GM12891 (cell line): ENCODE measurements around the gene LAGE3.

Experiments
- POLR2A ChIP-seq: IDR thresholded peaks from 2 replicates; pipeline ENCODE4 v1.6.1; 2011; ENCODE audit warnings: low read depth, low read length, control low read depth
- POLR2AphosphoS5 ChIP-seq: IDR thresholded peaks from 2 replicates; pipeline ENCODE4 v1.6.1; 2011; ENCODE audit warnings: low read depth, low read length, control low read depth

DNA sequence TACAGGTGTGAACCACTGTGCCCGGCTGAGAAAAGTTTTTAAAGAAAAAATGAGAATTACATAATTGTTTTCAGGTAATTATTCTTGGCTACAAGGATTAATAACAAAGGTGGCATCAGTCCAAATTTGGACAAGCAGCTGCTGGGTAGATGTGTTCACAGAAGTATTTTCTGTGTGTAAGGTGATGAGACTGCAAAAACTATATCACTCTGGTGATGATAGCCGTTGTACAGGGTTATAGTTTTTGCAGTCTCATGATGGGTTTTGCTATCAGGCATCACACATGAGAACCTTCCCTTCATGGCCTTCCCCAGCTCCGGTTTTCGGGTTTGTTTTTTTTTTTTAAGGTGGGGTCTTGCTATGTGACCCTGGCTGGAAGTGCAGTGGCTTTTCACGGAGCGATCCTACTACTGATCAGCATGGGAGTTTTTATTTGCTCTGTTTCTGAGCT, 16.4 kb upstream of the LAGE3 start:
- no peak for TF ChIP-seq POLR2AphosphoS5
- no peak for TF ChIP-seq POLR2A
